Muscle of arm (tissue), 14 donors: ENCODE measurements around the gene ZNF829. TPM values are rescaled to one million over a fixed set of nuclear protein-coding genes. Genes with fewer than 3 reads are reported as not detected.
A peak's percentile ranks its signal among the peaks of the same experiment; 100 is the strongest.

Experiments used
- DNase-seq: peaks from one replicate; pipeline ENCODE4 v3.0.0-alpha.2; 2013
- long read RNA-seq, 11 donors: transcript quantifications; one replicate each; lab custom pipeline, GENCODE V29; 2026
- polyA plus RNA-seq, 12 donors: library from polyadenylated mRNA; unstranded; fragments of 120-200 nt; gene quantifications; one replicate each; pipeline ENCODE4 v1.2.1, GENCODE V29; 2013; ENCODE audit not compliant: insufficient read length in 12 of 12

Gene ZNF829
- 1 to 10 TPM in 11 of 12 donors, not detected in 1; 4.0 to 6.9 (median 4.7) TPM for polyA plus RNA-seq
- long read RNA-seq, donor 1: 0 reads
- long read RNA-seq, donor 2, partial matches to known transcripts: 0 of 1 reads
- long read RNA-seq, donor 2, other reads (novel, unspliced or antisense): 0 of 1 reads
- long read RNA-seq, donor 3, partial matches to known transcripts: 6 of 6 reads
- long read RNA-seq, donor 3, other reads (novel, unspliced or antisense): 0 of 6 reads
- long read RNA-seq, donor 4: 0 reads
- long read RNA-seq, donor 5: 0 reads
- long read RNA-seq, donor 6: 0 reads
- long read RNA-seq, donor 7: 0 reads
- long read RNA-seq, donor 8: 0 reads
- long read RNA-seq, donor 9: 0 reads
- long read RNA-seq, donor 10, partial matches to known transcripts: 0 of 5 reads
- long read RNA-seq, donor 10, other reads (novel, unspliced or antisense): 5 of 5 reads
- long read RNA-seq, donor 11, full-length matches to known transcripts: 1 of 1 reads
- long read RNA-seq, donor 11, partial matches to known transcripts: 0 of 1 reads
- long read RNA-seq, donor 11, other reads (novel, unspliced or antisense): 0 of 1 reads

DNA sequence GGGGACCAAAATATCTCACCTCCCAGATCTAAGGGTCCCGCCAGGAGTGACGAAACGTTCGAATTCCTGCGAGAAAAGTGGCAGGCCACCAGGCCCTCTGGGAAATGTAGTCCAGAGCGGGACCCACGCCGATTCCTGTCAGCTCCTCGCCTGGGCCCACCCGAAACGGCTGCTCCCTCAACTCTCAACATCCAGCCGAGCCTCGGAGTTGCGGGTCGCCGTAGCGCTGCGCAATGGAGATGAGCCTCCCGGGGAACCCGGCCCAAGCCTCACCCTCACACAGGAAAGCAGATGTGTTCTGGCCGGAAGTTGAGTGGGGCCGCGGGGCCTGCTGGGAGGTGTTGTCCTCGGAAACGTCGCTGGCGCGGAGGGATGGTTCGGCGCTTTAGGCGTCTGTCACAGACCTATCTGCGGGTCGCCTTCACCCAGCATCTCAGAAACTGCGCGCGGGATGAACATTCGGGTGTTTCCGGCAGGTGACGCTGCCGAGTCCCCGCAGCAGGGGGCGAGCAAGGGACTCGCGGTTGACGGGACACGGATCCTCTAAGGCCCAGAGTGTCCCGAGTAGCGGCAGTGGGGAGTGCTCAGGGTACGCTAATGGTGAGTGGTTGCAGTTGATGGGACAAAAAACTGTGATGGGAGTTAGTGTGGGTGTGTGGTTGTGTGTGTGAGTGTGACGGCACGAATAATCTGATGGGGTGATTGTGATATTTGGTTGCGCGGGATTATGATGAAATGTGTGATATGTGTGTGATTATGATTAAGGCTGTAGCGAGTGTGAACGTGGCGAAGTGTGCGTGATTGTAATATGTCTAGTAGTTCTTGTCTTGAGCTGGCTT lies at the start of gene ZNF829, which contains the start of gene ZNF568:
Gene ZNF829, minus strand, starts transcription at position 300 of the 839 bp plus-strand sequence. CDS start 1,124 bp downstream, outside the sequence.
Gene ZNF568, plus strand, starts transcription at position 341 of the 839 bp plus-strand sequence. CDS start 6,439 bp downstream, outside the sequence.
- peak; percentile 91 for DNase-seq

DNA sequence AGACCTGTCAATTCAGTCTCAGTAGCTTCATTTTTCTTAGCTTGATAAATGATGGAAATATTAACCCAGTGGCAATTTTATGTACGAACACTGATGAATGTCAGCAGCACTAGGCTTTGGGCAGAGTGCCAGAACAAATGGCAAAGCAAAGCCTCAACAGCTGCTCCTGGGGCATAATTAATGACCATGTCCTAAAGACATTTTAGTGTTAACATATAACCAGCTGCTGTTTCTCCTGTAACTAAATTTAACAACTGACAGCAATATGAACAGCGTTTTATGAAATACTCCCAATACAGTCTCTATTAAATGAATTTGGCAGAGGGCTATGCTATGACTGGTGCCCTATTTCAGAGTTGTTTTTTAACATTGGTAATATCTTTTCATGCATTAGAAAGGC lies 47.2 kb upstream of the ZNF829 start:
- DNase-seq: peak; percentile 52

DNA sequence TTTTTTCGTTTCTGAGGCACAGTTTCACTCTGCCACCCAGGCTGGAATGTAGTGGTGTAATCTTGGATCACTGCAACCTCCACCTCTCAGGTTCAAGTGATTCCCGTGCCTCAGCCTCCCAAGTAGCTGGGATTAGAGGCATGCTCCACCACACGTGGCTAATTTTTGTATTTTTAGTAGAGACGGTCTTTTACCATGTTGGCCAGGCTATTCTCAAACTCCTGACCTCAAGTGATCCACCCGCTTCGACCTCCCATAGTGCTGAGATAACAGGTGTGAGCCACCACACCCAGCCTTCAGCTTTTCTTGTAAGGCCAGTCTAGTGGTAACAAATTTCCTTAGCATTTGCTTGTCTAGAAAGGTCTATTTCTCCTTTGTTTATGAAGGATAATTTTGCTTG lies 46.3 kb upstream of the ZNF829 start:
- no peak for DNase-seq

DNA sequence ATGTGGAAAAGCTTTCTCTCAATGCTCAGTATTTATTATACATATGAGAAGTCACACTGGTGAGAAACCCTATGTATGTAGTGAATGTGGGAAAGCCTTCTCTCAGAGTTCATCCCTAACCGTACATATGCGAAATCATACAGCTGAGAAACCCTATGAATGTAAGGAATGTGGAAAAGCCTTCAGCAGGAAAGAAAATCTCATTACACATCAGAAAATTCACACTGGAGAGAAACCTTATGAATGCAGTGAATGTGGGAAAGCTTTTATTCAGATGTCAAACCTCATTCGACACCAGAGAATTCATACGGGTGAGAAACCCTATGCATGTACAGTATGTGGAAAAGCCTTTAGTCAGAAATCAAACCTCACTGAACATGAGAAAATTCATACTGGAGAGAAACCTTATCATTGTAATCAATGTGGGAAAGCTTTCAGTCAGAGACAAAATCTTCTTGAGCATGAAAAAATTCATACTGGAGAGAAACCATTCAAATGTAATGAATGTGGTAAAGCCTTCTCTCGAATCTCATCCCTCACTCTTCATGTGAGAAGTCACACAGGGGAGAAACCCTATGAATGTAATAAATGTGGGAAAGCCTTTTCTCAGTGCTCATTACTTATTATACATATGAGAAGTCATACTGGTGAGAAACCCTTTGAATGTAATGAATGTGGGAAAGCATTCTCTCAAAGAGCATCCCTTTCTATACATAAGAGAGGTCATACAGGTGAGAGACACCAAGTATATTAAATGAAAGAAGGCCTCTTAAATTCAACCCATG lies 34.4 kb upstream of the ZNF829 start:
- no peak for DNase-seq

DNA sequence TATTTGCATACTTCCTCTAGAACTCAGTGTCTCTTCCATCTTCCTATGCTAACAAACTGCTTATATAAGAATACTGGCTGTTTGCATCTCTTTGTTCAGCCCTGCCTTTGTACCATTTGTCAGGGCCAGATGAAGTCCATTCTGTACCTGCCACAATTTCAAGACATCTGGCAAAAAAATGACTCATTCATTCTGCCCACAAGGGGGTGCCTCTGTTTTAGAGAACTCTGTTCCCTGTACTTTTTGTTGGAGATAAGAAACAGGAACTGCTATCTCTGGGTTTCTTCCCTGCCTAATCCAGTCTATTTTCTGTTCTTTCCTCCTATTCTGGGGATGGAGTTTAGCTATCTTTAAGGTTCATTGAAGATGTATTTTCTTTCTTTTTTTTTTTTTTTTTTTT lies 23.1 kb upstream of the ZNF829 start:
- DNase-seq: no peak

DNA sequence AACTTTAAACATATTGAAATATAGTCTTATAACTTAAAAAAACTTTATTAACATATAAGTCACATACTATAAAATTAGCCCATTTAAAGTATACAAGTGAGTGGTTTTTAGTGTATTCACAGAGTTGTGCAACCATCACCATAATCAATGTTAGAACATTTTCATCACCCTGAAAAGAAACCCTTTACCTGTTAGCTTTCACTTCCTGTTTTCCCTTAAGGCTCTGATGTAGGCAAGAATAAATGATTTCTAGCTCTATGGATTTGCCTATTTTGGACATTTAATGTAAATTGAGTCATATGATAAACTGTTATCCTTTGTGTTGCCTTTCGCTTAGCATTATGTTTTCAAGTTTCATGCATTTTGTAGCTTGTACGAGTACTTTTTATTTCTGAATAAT lies 15.6 kb upstream of the ZNF829 start:
- DNase-seq: no peak

DNA sequence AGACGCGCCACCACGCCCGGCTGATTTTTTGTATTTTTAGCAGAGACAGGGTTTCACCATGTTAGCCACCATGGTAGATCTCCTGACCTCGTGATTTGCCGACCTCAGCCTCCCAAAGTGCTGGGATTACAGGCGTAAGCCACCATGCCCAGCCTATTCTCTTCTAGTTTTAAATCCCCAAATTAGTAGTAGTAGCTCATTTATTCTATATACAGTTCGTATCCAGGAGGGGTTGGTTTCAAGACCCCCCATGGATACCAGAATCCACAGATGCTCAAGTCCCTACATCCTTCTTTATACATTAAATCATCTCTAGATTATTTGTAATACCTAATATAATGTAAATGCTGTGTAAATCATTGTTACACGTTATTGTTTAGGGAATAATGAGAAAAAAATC lies 2.0 kb upstream of the ZNF829 start:
- no peak for DNase-seq

DNA sequence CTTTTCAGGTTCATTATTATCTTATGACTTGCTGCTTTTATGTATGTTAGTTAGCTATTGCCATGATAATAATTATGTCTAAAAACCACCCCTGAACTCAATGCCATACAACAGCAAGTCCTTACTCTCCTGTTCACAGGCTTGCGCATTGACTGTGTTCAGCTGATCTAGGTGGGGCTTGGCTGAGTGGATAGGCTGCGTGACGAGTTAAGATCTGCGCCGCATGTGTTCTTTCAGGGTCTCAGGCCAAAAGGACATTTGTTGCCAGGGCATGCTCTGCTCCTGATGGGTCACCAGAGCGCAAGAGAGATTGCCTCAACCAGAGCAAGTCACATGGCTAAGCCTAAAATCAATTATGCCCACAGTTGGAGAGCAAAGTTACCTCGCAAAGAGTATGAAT lies 900 bp upstream of the ZNF829 start:
- peak; percentile 29 for DNase-seq

DNA sequence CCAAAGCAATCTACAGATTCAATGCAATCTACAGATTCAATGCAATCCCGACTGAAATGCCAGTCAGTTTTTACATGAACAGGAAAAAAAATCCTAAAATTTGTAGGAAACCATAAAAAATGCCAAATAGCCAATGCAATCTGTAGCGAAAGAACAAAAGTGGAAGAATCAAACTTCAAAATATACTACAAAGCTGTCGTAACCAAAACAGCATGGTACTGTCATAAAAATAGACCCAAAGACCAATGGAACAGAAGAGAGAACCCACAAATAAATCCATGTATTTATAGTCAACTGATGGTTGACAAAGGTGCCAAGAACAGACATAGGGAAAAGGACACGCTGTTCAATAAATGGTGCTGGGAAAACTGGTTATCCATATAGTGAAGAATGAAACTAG lies 17.7 kb downstream of the ZNF829 start:
- no peak for DNase-seq

DNA sequence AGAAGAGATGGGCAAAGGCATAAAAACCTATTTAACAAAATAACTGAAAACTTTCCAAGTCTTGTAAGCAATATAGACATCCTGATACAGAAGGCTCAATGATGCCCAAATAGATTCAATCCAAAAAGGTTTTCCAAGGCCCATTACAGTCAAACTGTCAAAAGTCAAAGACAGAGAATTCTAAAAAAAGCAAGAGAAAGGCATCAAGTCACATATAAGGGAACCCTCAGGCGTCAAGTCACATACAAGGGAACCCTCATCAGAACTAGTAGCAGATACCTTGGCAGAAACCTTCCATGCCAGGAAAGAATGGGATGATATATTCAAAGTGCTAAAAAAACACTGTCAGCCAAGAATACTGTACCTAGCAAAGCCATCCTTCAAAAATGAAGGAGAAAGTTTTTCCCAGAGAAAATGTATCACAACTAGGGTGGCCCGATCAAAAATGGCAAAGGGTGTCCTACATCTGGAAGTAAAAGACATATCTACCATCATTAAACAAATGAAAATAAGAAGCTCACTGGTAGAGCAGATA lies 21.2 kb downstream of the ZNF829 start:
- DNase-seq: no peak

DNA sequence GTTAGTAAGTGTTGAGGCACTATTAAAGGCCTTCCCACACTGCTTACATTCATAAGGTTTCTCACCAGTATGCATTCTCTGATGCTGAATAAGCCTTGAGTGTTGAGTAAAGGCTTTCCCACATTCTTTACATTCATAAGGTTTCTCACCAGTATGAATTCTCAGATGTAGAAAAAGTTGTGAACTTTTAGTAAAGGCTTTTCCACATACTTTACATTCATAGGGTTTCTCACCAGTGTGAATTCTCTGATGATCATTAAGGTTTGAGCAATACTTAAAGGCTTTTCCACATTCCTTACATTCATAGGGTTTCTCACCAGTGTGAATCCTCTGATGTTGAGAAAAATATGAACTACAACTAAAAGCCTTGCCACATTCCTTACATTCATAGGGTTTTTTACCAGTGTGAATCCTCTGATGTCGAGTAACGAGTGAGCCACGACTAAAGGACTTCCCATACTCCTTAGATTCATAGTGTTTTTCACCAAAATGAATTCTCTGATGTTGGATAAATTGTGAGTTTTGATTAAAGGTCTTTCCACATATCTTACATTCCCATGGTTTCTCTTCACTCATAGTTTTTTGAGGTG lies 24.2 kb downstream of the ZNF829 start:
- no peak for DNase-seq

DNA sequence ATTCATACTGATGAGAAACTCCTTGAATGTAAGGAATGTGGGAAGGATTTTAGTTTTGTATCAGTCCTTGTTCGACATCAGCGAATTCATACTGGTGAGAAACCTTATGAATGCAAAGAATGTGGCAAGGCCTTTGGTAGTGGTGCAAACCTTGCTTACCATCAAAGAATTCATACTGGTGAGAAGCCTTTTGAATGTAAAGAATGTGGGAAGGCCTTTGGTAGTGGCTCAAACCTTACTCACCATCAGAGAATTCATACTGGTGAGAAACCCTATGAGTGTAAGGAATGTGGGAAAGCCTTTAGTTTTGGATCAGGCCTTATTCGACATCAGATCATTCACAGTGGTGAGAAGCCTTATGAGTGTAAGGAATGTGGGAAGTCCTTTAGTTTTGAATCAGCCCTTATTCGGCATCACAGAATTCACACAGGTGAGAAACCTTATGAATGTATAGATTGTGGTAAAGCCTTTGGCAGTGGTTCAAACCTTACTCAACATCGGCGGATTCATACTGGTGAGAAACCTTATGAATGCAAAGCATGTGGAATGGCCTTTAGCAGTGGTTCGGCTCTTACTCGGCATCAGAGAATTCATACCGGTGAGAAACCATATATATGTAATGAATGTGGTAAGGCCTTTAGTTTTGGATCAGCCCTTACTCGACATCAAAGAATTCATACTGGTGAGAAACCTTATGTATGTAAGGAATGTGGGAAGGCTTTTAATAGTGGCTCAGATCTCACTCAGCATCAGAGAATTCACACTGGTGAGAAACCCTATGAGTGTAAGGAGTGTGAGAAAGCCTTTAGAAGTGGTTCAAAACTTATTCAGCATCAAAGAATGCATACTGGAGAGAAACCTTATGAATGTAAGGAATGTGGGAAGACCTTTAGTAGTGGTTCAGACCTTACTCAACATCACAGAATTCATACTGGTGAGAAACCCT lies 38.8 kb downstream of the ZNF829 start:
- DNase-seq: no peak

DNA sequence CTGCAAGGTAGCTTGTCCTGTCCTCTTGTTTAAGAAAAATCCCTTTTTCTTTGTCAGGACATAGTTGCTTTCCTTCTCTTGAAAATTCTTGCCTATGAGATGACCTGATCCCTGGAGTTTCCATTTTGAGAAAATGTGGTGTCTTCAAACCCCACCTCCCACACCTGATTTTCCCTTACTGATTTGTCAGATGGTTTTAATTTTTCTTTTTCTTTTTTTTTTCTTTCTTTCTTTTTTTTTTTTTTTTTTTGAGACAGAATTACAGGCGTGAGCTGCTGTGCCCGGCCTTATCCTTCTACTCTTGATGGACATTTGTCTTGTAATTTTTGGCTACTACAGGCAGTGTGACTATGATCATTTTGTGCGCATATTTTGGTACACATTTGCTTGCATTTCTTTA lies 64.2 kb downstream of the ZNF829 start:
- no peak for DNase-seq

DNA sequence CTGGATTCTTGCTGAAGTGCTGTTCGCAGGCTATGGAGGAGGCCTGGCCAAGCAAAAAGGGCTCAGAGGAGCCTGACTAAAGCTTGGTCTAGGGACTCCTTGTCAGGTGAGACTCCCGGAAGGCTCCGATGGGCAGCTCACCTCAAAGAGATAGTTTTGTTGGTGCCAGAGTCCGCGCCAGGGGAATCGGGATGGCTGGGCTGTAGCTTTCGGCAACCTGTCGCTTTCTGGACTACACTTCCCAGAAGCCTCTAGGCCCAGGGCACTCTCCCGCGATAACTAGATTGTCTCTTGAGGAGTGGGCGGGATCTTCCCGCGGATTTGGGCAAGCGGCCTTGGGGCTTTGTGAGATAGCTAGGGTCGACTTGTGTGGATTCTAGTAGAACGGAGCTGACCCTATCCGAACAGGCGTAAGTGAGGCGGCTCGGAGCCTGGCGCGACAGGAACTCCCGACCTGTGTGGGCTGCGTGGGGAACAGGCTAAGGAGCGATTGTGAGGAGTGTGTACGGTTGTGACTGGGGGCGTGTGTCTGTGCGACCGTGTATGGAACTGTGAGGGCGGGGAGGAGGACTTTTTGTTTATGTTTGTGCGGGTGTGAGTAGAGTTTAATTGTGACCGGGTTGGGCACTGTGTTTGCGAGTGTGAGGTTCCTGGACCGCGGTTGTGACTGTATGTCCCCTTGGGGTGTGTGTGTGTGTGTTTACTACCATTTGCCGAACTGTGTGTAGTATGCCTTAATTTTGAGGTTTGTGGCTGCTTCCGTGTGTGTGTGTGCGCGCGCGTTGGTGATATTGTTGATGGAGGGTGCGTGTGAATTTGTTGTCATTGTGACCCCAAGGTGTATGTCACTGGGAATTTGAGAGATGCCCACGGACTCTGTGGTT lies 65.3 kb downstream of the ZNF829 start, which contains the start of gene ZNF345:
Gene ZNF345, plus strand, starts transcription at position 318 of the 884 bp plus-strand sequence. CDS start 25,955 bp downstream, outside the sequence.
- DNase-seq: peak; percentile 96

DNA sequence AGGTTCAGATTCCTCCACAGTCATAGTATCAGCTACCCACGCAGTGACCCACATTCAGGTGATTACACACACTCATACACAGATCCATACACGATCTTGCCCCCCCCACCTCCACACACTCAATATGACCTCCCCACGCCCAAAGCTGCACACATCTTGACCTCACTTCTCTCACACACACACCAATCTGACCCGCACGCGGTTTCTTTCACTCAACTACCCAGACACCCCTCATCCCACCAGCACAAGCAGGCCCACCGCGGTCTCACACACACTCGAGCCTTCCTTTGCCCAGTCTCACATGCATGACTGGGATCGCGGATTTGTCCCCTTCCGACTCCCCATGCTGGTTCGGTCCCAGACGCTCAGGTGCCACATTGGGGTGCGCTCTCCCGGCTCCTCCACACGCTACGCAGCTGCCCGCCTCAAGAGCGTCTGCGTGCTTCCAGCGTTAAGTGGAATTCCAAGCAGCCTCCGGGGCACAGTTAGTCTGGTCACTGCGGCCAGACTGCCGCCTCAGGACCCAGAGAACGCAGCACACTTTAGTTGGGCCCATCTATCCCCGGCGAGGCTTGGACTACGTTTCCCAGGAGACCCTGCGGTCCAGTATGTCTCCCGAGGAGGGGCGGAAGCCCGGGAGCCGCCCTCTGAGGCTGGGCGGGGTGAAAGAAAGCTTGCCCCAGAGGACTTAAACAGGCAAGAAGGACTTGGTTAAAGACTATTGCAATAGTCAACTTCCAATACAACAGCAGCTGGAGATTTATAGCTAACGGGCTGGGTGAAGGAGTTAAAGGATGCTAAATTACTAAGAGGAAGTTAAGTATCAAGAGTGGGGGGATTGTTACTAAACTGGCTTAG lies 66.2 kb downstream of the ZNF829 start:
- DNase-seq: peak; percentile 93

DNA sequence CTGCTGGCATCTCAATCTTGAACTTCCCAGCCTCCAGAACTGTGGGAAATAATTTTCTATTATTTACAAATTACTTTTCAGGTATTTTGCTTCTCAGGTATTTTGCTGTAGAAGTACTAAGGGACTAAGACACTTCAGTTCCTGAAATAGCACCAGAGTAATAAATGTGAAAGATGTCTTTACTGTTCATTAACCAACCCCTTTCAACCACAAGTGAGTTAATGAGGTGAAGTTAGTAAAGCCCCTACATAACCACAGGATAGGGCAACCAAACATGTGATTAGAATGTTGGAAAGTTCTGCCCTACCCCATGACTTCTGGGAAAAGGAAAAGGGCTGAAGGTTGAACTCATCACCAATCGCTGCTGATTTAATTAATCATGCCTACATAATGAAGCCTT lies 68.1 kb downstream of the ZNF829 start:
- no peak for DNase-seq

DNA sequence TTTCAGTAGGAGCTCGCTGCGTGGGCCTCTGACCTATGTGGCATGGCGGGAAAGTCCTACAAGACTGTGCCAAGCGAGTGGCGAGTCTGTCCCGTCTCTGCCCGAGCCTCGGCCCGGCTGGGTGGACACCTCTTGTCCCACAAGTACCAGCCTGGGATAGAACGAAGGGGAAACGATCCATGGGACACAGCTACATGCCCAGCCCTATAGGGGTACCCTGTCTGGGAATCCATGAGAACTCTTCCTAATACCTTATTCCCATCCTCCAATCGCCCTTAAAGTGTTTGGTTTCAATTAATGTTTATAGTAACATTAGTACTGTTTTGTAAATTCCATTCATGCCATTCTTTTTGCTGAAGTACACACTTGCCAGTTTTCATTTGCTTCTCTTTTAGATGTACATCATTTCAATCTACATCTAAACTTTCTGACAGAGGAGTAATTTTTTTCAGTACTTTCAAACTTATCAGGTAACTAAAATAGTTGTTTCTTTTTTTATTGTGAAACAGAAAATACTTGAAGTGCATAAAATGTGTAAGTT lies 77.2 kb downstream of the ZNF829 start:
- no peak for DNase-seq
